Fibroblast of villous mesenchyme (primary cell): ENCODE data around the gene PARD6B. TPM values are rescaled to one million over a fixed set of nuclear protein-coding genes. Genes with fewer than 3 reads are reported as not detected.

Experiments used
- DNase-seq: peaks from one replicate; pipeline ENCODE4 v3.0.0-alpha.2; 2010; ENCODE audit warnings: low read depth
- H3K4me3 ChIP-seq: 2 replicates; pipeline ENCODE4 v1.5.1; 2011; ENCODE audit warnings: low read depth, mild to moderate bottlenecking, low read length
- total RNA-seq: library from RNA; depleted of rRNA; stranded (reverse); fragments of >200 nt; gene quantifications from 2 replicates; pipeline ENCODE4 v1.2.3, GENCODE V29; 2012
- TF ChIP-seq, protein P1 (sequence below): IDR thresholded peaks from 2 replicates; pipeline ENCODE4 v1.5.1; 2012; ENCODE audit warnings: low read depth, mild to moderate bottlenecking, low read length; ENCODE audit not compliant: insufficient read depth

PARD6B gene
- total RNA-seq, 1 donor, result 6.5 TPM

DNA sequence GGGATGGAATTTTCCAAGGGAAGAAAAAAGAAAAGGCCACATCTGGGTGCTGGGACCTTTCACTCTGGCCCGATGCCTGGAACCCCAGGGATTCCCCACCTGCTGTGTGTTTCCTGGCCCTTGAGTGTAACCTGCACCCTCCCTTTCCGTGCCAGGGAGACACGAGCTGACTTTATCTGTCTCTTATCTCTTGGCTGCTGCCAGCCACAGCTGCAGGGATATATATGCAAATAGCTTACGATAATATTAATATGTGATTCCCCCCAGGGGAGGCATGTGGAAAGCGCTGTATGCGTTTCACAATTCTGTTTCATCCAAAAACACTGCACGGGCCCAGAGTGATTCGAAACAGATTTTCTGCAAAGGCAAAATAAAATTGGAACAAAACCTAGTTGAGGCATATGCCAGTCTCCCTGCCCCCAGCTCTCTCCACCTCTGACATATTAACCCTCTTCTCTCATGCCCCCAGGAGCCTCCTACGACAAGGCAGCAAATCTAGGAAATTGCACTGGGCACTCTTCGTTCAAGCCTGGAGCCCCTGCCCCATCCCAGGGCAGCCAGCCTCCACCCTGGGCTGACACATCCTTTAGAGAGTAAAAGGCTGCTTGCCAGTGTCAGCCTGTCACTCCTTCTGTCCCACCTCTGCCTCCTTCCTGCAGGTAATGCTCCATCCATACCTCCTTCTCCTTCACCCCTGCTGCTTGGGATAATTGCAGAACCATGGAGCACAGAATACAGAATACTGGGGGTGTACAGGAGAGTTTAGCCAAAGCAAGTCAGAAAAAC lies 41.3 kb upstream of the PARD6B start:
- peak; percentile 84 for DNase-seq
- peak overlapping the region; percentile 39 for H3K4me3 ChIP-seq
- TF ChIP-seq, protein P1, sequence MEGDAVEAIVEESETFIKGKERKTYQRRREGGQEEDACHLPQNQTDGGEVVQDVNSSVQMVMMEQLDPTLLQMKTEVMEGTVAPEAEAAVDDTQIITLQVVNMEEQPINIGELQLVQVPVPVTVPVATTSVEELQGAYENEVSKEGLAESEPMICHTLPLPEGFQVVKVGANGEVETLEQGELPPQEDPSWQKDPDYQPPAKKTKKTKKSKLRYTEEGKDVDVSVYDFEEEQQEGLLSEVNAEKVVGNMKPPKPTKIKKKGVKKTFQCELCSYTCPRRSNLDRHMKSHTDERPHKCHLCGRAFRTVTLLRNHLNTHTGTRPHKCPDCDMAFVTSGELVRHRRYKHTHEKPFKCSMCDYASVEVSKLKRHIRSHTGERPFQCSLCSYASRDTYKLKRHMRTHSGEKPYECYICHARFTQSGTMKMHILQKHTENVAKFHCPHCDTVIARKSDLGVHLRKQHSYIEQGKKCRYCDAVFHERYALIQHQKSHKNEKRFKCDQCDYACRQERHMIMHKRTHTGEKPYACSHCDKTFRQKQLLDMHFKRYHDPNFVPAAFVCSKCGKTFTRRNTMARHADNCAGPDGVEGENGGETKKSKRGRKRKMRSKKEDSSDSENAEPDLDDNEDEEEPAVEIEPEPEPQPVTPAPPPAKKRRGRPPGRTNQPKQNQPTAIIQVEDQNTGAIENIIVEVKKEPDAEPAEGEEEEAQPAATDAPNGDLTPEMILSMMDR, result no peak

DNA sequence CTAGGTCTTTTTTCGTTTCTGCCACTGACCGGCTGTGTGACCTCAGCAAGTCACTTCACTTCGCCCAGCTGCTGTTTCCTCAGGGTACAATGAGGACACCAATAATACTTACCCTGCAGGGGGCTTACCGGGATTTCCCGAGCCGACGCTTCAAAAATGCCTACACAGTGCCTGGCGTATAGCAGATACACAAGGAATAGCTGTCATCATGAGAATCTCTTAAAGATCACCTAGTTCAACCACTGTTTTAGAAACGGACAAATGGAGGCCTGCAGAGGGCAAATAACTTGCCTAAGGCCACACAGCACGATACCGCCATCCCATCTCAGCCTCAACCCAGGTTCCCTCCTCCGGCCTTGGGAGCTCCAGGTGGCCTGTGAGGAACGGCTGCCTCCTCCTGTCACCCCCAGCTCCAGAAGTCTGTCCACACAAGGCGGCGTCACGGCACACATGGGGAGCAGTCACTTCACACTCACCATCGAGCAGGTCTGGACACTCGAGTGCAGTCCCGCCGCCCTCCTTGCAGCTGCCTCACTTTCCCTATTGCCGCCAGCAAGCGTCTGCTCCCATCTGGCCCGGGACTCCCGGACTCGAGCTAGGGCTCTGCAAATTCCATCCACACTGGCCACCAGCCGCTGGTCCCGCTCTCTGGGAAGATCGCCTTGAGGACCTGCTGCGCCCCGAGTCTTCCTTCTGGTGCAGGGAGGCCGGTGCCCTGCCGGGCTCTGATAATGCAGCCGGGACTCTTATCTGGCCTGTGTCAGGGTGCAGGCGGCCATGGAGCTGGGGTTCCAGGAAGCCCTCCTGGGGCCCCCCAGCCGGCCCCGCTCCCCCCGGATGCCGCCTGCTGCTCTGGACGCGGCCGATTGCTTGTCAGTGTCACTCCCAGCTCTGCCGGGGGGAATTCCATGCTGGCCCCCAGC lies 40.5 kb upstream of the PARD6B start, which contains the start of gene RIPOR3:
Gene RIPOR3, minus strand, starts transcription at position 893 of the 923 bp plus-strand sequence. Its CDS starts 414 bp downstream, at position 479.
- DNase-seq, result peak; percentile 45
- peak within 1 kb of the TSS; percentile 39 for H3K4me3 ChIP-seq
- TF ChIP-seq, protein P1, result no peak

DNA sequence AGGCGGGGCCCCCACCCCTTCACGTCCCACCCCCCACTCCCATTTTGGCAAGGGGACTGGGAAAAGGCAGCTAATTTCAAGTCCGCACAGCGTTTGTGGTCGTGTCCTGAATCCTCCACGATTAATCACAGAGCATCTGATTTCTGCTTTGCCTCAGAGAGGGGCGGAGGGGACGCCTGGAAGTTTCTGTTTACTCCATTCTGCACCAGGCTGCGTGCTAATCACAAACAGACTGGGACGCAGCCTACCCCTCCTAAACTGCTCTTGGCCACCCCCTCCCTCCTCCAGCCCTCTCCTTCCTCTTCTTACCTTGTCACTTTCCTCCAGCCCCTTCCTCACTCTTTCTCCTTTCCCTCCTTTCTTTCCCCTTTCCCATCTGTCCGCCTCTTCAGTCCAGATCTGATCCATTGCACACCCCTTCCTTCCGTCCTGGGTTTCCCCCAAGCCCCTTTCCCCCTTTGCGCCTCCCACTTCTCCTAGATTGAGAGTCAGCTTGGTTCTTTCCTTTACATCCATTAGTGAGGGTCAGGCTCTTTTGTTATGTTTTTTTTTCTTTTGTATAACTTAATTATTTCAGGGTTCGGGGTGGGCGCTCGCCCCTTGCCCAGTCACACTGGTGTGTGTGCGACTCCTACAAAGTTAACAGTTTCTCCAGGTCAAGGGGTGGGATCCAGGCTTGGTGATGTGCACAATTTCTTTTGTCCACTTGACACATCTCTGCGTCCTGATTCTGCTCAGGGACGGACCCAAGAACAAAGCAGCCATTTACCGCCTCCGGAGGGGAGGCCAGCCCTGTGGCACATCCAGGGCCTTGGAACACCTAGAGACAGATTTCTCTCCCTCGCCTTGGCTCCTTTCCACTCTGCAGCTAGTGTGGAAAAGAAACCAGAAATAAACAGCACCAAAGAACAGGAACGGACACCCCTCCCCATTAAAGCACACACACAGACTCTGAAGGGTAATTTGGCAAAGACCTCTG lies 39.5 kb upstream of the PARD6B start:
- DNase-seq, result peak; percentile 84
- TF ChIP-seq, protein P1, result no peak
- H3K4me3 ChIP-seq, result peak overlapping the region; percentile 39

DNA sequence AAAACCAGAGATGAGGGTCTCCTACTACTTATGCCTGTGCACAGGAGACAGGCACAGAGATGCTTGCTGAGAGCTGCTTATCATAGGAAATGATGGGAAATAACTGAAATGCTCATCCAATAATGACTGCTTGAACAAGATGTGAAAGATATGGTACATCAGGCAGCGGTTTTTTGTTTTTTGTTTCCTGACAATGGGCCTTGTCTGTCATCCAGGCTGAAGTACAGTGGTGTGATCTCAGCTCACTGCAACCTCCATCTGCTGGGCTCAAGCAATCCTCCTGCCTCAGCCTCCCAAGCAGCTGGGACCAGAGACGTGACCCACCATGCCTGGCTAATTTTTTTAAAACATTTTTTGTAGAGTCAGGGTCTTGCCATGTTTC lies 38.8 kb upstream of the PARD6B start:
- TF ChIP-seq, protein P1, result no peak
- no peak overlapping the region for H3K4me3 ChIP-seq
- no peak for DNase-seq

DNA sequence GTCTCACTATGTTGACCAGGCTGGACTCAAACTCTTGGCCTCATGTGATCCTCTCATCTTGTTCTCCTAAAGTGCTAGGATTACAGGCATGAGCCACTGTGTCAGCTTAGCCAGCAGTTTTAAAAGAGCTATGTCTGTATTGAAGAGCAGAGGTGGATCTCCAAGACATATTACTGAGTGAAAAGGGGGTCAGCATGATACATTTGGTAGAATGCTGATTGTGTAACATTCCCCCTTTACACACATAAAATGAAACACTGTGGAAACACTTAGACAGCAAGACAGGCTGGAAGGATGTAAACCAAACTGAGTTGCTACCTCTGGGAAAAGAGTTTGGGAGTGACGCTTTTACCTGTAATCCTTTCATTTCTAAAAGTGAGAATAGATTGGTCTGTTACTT lies 38.4 kb upstream of the PARD6B start:
- H3K4me3 ChIP-seq, result no peak overlapping the region
- TF ChIP-seq, protein P1, result no peak
- no peak for DNase-seq
